CD4-positive, alpha-beta T cell treated with Interleukin-10 for 1 hour (primary cell): ENCODE data around the gene COL24A1.
"Not testable (repeated sequence)": the region's sequence is repeated elsewhere in the genome, so short reads cannot be mapped to it uniquely, and the experiment has no call there.

Experiments used
- DNase-seq: peaks from one replicate; pipeline ENCODE4 v3.0.0-alpha.2; 2020

COL24A1 gene

DNA sequence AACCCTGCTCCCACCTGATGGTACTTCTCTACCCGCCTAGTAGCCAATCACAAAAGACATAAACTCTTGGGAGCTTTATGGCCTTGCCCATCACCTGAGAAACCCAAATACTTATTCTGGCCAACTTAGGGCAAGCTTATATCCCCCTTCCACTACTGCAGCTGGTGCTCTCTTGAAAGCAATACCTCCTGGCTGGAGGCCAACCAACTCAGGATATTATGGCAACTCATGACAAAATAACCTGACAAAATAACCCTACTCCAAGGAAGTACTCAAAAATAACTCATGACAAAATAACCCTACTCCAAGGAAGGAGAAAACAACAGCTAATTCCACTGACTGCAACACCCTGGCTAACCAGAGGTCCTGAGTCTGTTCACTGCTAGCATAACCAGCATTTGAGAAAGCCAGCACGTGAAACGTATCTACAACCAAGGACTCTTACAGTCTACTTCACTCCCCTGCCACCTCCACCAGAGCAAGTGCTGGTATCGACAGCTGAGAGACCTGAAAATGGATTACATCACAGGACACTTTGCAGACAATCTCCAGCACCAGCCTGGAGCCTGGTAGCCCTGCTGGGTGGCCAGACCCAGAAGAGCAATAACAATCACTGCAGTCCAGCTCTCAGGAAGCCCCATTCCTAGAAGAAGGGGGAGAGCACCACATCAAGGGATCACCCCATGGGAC lies 179.9 kb downstream of the COL24A1 start:
- DNase-seq: no peak

DNA sequence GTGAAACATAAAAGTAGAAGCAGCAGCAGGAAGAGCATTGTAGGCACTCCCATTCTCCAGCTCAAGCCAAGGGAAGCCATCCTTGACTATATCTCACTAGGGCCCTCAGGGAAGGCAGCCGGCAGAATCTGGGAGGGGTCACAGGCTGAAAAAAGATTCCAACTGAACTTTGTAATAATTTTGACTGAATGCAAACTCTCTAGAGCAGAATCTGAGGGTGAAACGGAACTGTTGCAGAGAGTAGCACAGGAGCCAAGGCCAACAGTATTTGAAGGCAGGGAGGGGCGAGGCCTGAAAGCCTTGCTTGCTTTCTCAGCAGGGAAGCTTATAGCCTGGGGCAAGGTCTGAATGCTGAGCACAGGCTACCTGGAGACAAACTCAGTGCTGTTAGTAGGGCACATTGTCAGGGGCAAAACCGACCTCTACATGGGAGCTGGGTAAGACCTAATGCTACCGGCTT lies 180.6 kb downstream of the COL24A1 start:
- no peak for DNase-seq

DNA sequence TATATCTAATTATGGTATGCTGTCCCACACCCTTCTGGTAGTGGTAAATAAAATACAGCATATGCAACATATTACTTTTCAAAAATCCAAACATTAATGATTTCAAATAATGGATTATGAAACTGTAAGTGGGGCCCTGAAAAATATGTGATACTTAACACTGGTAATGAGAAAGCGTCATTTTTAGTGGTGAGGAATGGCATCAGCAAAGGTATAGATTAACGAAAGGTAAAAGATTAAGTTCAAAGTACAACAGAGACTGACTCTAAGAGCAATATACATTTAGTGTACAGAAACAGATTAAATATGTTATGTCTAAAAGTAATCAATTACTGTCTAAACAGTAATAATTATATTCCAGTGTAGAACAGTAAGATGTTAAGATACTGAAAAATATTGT lies 194.1 kb downstream of the COL24A1 start:
- DNase-seq: no peak

DNA sequence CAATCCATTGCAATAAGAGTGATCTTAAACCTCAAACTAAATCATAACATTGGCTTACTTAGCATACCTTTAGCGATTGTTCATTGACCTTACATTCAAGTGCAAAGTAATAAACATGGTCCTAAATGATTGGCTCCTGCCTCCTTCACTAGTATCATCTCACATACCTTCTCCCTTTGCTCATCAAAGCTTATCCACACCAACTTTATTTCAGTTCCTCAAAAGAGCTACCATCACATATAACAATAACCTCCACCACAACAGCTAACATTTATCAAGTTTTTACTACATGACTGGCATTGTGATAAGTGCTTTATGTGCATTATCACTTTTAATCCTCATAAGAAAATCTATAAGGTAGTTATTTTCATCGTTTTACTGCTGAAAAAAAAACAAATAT lies 198.8 kb downstream of the COL24A1 start:
- DNase-seq: no peak

DNA sequence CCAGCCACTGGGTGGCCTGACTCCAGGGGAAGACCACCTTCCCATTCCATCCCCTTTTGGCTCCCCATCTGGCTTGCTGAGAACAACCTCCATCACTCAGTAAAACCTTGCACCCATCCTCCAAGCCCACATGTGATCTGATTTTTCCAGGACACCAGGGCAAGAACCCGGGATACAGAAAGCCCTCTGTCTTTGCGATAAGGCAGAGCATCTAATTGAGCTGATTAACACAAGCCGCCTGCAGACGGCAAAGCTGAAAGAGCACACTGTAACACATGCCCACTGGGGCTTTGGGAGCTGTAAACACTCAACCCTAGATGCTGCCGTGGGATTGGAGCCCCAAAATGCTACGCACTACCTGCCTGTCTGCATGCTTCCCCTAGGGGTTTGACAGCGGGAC lies 201.4 kb downstream of the COL24A1 start:
- DNase-seq: not testable (repeated sequence)

DNA sequence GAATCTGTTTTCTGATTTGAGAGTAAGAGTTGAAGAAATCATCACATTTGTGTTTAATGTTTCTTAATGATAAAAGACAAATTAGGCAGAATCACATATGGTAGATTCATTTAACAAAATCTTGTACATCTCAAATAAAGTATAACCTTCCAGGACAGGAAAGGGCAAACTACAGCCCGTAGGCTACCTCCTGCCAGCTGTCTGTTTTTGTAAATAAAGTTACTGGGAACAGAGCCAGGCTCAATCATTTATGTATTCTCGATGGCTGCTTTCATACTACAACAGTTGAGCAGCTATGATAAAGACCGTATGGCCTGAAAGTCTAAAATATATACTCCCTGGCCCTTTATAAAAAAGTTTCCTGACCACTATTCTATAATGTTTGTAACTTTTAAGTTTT lies 204.1 kb downstream of the COL24A1 start:
- DNase-seq: no peak

DNA sequence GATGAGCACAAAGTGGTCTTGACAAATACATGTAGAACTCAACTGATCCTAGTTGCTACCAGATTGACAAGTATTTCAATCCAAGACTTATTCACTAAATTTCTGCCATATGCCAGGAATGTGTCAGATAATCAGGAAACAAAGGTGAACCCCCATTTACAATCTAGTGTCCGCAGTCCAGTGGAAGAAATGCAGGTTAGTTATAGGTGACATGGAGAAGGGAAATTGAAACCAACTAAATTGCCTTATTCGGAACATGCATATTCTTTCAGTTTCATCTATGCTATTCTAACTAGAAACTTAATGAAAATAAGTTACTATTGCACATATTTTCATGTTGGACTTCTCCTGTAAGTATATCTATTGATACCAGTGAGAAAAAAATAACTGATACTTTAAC lies 209.4 kb downstream of the COL24A1 start:
- DNase-seq: no peak

DNA sequence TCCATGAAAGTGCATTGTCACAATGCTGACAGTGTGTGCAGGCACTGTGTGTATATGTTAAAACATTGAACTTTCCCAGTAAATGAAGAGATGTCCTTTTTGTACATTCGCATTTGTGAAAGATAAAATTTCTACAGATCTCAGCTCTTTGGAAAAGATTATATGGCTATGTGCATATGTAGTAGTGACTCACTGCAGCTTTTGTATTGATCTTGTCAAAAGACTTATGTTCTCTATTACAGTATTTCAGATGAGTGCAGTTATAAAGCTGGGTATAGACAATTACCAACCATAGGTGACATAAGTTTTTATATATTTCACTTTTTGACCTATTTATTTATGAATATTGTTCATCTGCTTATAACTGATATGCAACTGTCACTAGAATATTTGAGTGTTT lies 212.6 kb downstream of the COL24A1 start:
- no peak for DNase-seq

DNA sequence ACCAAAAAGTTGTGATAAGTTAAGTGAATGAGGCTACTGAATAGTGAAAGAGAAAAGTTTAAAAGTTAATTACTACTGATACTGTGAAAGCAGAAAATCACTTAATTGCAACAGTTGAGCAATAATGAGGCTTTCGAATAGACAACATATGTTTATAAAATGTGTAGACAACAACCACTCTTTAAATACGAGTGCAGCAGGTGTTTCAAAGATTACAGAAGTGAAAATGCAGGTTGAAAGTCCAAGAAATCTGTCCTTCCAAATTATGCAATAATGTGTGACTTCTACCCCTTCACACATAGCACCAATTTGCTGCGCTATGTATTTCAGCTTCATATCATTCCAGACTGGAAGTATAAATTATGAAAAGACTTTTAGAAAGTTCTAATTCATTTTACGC lies 213.0 kb downstream of the COL24A1 start:
- no peak for DNase-seq

DNA sequence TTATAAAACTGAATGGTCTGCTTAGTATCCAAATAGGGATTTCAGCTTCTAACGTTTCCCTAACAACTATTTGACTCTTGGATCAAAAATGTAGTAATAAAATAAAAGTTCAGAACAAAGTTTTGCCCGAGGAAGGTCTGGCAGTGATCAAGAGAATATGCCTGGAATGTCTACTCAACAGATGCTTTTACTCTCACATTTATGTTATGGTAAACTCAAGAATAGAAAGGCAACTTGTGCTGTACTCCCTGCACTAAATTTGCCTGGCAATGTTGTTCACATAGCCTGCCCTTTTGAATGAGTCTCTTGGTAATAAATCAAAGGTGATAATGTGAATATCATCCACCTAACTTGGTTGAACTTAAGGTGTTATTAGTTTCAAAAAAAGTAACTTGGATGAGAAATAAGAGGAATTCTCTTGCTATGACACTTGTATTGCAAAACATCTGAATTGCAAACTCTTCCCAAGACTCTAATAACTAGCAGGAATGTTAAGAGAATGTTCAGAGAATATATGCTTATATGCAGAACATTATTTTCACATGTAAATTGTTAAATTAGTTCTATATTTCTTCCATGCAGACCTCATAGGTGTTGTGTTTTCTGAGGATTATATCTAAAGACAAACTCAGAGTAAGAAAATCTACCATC lies 215.8 kb downstream of the COL24A1 start:
- no peak for DNase-seq

DNA sequence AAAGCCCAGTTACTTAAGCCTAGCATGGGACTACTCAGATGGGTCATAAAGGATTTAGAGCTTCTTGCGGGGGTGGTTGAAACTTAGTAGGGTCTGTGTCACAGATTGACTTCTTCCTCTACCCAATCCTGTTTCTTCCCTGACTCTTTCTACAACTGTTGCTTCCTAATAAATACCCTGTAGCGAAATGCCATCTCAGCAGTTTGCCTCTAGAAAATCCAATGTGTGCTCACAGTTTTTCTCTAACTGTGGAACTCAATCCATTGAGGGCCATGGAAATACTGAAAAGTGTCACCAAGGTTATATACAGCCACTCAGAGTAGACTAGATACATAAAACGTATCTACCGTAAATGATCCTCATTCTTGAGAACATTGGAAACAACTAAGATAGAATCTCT lies 217.7 kb downstream of the COL24A1 start:
- no peak for DNase-seq

DNA sequence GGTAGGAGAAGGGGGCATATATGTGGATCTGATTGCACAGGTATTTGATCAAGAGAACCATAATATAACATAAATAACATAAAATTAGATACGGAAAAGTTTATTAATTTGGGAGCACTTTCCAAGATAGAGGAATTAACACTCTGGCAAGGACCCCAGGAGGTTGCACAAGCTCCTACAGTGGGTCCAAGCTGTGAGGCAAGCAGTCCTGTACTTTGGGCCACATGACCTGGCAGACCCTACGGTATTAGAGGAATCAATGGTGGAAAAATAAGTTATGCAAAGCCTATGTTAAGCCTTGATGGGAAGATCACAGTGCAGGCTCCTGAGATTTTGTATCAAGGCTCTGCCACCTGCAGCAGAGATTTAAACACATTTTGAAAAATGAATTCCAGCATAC lies 220.1 kb downstream of the COL24A1 start:
- no peak for DNase-seq

DNA sequence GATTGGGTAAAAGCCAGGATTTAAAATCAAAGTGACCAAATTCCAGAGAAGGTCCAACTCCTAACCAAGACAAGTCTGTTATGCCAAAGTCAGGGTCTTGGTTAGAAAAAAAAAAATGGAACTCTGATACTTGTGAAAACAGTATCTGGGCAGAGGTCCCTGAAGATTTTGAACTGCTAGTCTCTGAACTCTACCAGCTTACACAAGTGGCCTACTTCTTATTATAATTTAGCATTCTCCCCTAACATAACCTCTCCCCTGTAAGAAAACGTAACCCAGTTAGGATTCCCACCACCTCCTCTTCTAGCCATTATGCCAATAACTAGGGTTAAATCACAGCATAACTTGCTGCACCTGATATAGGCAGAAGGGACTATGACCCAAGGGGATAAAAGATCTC lies 220.5 kb downstream of the COL24A1 start:
- DNase-seq: no peak

DNA sequence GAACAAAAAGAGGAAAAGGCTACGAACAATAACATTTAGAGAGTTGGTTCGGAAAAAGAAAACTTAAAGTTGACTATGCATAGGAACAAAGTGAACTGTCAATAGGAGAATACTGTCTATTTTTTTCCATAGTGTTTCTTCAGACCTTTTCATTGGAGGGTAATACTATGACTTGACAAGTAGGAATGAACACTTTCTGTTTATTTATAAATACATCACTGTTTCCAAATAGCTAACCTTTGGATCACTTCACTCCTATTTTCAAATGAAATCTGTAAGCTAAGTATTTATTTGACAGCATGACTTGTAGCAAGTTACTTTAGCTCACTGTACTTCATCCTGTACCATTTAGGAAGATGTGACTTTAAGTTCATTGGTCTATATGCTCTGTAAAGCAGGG lies 221.3 kb downstream of the COL24A1 start:
- DNase-seq: no peak

DNA sequence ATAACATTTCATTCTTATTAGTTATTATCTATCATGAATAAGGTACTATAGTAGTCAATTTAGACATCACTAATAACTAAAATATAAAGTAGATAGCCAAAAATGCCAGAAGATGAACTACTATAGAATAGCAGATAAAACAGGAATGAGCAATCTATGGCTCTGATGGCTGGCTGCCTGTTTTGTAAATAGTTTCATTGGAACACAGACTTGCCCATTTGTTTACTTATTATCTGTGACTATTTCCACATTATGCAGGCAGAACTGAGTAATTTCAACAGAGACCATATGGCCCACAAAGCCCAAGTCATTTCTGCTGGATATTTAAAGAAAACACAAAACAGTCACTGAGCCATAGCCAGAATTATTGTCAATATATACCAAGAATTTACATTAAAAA lies 222.1 kb downstream of the COL24A1 start:
- DNase-seq: no peak

DNA sequence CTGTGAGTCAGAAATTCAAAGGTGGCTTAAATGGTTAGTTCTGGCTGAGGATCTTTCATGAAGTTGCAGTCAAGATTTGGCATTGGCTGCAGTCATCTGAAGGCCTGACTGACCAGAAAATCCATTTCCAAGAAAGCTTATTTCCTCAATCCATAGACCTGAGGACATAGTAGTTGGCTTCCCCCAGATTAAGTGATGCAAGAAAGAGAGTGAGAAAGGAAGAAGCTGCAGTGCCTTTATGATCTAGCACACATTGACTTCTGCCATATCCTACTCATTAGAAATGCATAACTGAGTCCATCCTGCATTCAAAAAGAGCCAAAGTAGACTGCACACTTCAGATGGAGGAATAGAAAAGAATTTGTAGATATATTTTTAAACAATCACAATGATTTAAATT lies 222.6 kb downstream of the COL24A1 start:
- no peak for DNase-seq

DNA sequence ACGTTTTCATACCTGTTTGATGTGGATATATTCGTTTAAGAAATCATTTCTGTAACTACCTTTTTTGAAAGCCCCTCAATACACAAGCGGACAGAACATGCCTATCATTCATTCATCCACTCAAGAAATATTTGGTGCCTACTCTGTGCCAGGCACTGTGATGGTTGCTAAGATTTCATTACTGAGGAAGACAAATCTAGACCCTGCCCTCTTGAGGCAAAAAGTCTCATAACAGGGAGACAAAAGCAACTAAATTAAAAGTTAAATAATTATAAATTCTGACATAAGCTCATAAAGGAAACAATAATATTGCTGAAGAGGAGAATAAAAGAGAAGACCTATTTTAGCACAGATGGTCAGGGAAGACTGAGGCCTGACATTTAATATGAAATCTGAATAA lies 244.8 kb downstream of the COL24A1 start:
- DNase-seq: no peak

DNA sequence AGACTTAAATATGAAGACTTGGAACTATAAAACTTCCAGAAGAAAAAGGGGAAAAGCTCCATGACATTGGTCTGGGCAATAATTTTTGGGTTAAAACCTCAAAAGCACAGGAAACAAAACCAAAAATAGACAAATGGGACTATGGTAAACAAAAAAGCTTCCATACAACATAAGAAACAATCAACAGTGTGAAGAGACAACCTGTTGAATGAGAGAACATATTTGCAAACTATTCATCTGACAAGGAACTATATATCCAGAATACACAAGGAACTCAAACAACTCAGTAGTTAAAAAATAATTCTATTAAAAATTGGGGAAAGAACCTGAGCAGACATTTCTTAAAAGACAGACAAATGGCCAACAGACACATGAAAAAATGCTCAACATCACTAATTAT lies 255.7 kb downstream of the COL24A1 start:
- DNase-seq: no peak

DNA sequence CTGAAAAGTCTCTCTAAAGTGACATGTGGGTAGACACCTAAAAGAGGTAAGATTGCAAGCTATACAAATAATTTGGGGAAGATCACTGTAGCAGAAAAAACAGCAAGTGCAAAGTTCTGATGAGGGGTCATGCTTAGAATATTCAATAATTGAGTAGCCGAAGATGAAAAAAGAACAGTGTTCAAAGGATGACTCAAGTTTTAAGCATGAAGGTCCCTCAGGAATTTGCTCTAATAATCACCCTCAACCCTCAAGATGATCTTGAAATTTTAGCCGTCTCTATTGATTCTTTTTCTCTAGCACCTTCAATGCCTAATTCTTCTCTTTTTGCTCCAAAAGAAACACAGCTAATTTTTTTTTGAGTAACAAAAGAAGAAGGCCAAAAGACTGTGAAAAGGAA lies 257.7 kb downstream of the COL24A1 start:
- no peak for DNase-seq

DNA sequence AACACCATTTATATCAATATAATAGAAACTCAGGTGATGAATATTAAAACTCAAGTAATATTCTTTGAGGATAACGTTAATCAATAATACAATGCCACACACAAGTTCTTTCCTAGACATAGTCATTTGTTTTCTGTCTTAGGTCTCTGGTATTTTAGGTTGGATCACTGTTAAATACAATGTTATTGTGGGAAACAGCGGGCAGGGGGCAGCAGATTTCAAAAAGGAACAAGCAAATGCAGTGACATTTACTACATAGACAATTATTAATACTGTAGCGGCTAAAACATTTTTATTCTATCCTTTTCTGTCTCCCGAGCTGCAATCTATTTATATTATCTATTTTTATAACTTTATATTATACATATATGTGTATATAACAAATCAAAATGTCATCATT lies 261.9 kb downstream of the COL24A1 start:
- no peak for DNase-seq

DNA sequence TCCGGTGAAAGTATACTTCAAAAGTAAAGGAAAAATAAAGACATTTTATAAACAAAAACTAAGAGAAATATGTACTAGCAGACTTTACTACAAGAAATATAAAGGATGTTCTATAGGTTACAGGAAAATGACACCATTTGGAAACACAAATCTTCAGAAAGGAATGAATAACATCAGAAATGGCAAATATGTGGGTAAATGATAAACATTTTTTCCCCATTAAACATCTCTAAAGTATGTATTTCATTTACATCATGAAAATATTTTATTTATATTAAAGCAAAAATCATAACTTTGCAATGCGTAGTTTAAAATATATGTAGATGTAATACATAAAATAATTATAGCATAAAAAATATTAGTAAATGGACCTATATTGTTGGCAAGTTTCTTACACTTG lies 264.2 kb downstream of the COL24A1 start:
- no peak for DNase-seq

DNA sequence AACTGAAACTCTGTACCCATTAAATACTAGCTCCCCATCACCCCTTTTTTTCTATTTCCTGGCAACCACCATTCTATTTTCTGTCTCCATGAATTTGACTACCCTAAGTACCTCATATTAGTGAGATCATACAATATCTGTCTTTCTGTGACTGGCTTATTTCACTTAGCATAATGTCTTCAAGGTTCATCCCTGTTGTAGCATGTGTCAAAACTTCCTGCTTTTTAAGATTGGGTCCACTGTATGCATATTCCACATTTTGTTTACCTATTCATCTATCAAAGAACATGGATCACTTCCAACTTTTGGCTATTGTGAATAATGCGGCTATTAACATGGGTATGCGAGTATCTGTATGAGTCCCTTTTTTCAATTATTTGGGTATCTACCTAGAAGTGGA lies 266.7 kb downstream of the COL24A1 start:
- DNase-seq: no peak

DNA sequence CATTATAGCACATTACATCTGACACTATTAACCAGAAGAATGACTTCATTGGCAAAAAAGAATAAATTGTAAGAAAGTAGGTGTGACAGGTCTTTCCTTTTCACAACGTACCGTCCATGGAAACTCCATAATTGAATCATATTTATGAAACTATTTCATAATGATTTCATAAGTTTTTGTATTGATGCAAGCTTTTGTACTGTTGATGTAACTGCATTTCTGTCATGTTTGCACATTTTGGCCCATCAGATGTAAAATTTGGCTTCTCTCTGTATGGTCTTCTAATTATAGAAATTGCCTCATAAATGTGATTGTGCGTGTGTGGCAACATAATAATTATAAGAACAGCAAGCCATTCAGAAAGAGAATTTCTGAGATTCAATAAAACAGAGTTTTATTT lies 267.7 kb downstream of the COL24A1 start:
- no peak for DNase-seq

DNA sequence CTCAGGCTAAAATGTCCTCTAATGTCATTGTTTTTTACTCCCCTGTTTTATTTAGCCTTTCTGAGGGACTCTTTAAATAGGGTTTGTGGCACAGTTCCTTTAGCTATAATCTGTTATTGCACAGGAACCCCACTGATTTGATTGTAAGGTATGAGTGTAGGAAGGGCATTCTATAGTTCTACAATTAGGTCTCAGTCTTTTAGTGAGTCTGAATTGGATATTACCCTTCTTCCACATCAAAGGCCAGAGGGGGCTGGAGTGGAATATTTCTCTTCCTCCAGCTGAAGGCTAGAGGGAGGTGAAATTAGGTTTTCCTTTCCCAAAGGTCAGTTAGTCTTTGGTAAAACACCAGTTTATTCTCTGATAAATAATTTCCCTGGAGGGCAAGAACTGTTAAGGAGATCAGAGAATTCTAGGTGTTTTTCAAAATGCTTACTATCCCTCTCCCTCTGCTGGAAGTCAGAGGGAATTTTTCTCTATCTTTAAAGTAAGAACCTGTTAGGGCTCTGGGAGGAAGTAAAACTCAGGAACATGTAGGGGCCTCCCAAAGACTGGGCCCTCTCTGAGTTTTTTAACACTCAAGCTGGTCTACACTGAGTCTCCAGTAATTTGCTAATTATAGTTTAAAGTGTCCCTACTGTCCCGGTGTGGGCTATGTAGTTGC lies 272.1 kb downstream of the COL24A1 start:
- DNase-seq: no peak

DNA sequence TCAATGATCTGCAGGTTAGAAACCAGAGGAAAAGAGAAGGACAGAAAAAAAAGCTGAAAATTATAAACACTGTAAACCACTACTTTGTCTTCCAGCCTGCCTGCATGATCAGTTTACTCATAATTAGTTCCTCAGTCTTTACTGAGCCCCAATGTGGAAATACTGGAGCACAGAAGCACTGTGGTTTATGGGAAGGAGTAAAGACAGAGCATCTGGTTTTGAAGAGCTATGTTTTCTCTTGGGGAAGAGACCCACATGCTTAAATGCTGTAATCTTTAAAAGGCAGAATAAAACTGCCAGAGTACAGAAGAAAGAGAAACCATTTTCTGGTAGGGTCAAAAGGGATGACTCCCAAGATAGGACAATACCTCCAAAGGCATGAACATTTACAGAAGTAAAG lies 289.4 kb downstream of the COL24A1 start:
- no peak for DNase-seq
